Hepatocyte (in vitro differentiated cells): Measurements from ENCODE around the gene DYNC2H1.

ENCODE experiments used
- CTCF ChIP-seq: fragments of 200-600 bp; sonication (generic); IDR thresholded peaks from 2 replicates; pipeline ENCODE4 v1.5.1; 2016; ENCODE audit warnings: antibody characterized with exemption, mild to moderate bottlenecking; ENCODE audit not compliant: poor library complexity
- EZH2 ChIP-seq: fragments of 200-600 bp; sonication (generic); IDR thresholded peaks from 2 replicates; pipeline ENCODE4 v1.6.1; 2016; ENCODE audit warnings: antibody characterized with exemption, mild to moderate bottlenecking, borderline replicate concordance

DNA sequence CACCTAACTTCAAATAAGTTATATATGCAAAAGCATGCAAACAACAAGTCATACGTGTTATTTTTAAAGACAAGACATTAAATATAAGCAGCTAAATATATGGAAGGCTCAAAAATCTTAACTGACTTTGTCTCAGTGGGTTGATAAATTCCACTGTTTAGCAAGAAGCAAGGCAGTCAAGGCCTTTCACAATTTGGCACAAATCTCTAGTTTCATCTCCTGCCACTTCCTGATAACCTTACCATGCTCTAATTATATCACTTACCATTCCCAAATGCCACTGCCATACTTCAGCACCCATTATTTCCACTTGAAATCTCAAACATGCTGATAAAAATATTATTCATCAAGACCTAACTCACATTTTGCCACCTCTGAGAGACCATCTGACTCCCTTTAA is 42.1 kb upstream of the DYNC2H1 start:
- no peak for TF ChIP-seq CTCF
- TF ChIP-seq EZH2: no peak
